Neural crest cell (in vitro differentiated cells): ENCODE measurements around the gene AKAP17A. TPM values are rescaled to one million over a fixed set of nuclear protein-coding genes. Genes with fewer than 3 reads are reported as not detected.
"Not testable (repeated sequence)": the region's sequence is repeated elsewhere in the genome, so short reads cannot be mapped to it uniquely, and the experiment has no call there.

Experiments used
- DNase-seq: peaks from one replicate; pipeline ENCODE4 v3.0.0; 2021; ENCODE audit warnings: low read depth, mixed read lengths, low spot score
- H3K27ac Mint-ChIP-seq: one replicate; pipeline ENCODE4 v1.8.0; 2021; ENCODE audit warnings: mild to moderate bottlenecking, mixed read lengths; ENCODE audit not compliant: unreplicated experiment
- H3K27me3 Mint-ChIP-seq: 2 replicates; pipeline ENCODE4 v1.8.0; 2021; ENCODE audit warnings: low read depth, mild to moderate bottlenecking, mixed read lengths
- H3K36me3 Mint-ChIP-seq: 2 replicates; pipeline ENCODE4 v1.8.0; 2021; ENCODE audit warnings: low read depth, mild to moderate bottlenecking, mixed read lengths
- H3K4me1 Mint-ChIP-seq: 2 replicates; pipeline ENCODE4 v1.8.0; 2021; ENCODE audit warnings: mixed read lengths
- H3K4me3 Mint-ChIP-seq: one replicate; pipeline ENCODE4 v1.8.0; 2021; ENCODE audit warnings: mild to moderate bottlenecking, mixed read lengths
- H3K9me3 Mint-ChIP-seq: 2 replicates; pipeline ENCODE4 v1.8.0; 2021; ENCODE audit warnings: mixed read lengths
- total RNA-seq: library from RNA; stranded (reverse); gene quantifications from 2 replicates; pipeline ENCODE4 v1.2.1, GENCODE V29; 2021
- TF ChIP-seq, protein P1 (sequence below): fragments of 200-600 bp; sonication (generic); conservative IDR thresholded peaks from 2 replicates; pipeline ENCODE4 v1.5.0; 2021; ENCODE audit warnings: antibody characterized with exemption, mild to moderate bottlenecking

Gene AKAP17A
- total RNA-seq, 1 donor from 2014 or later, result 44.0 TPM

DNA sequence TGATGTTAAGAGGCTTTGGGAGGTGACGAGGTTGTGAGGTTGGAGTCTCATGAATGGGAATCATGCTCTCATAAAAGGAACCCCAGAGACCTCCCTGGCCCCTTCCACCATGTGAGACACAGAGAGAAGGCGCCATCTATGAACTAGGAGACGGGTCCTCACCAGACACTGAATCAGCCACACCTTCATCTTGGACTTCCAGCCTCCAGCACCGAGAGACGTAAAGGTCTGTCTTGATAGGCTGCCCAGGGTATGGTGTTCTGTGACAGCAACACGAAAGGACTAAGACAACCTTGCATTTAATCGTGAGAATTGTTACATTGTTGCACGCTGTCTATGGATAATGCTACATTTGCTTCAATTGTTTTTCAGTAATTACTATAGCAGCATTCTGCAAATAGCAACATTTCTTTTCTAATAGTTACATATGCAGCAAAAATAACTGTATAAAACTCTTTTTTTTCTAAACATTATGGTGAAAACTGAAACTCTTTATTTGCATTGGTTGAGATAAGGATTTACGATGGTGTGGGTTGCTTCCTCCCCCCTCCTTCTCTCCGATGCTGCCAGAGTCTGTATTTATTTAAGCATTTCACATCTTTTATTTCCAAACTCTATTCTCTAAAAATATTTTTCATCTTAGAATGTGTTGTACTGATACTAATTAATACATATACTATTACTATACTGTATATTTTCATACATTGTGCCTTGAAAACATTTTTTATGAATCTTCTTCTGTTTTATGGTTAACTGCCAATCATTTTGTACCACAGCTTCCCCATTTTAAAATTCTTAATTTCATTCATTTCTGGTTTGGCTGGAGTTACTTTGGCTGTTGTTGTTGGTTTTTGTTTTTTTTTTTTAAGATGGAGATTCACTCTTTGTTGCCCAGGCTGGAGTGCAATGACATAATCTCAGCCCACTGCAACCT, 26.4 kb upstream of the AKAP17A start:
- TF ChIP-seq, protein P1, sequence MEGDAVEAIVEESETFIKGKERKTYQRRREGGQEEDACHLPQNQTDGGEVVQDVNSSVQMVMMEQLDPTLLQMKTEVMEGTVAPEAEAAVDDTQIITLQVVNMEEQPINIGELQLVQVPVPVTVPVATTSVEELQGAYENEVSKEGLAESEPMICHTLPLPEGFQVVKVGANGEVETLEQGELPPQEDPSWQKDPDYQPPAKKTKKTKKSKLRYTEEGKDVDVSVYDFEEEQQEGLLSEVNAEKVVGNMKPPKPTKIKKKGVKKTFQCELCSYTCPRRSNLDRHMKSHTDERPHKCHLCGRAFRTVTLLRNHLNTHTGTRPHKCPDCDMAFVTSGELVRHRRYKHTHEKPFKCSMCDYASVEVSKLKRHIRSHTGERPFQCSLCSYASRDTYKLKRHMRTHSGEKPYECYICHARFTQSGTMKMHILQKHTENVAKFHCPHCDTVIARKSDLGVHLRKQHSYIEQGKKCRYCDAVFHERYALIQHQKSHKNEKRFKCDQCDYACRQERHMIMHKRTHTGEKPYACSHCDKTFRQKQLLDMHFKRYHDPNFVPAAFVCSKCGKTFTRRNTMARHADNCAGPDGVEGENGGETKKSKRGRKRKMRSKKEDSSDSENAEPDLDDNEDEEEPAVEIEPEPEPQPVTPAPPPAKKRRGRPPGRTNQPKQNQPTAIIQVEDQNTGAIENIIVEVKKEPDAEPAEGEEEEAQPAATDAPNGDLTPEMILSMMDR, result no peak
- DNase-seq, result no peak
- Mint-ChIP-seq H3K4me1 (no peaks in the 10 kb centered on the region), H3K36me3 (no peaks in the 10 kb centered on the region), H3K27me3 (peaks cover 31% of the 10 kb centered on the region), H3K9me3 (no peaks in the 10 kb centered on the region), H3K4me3 (no peak overlapping the region), H3K27ac (no peak overlapping the region)

GRCh38 chrX:1574181-1574580, 17.2 kb upstream of the AKAP17A start:
- H3K4me1 Mint-ChIP-seq, H3K27ac Mint-ChIP-seq, H3K4me3 Mint-ChIP-seq: not testable (repeated sequence)

GRCh38 chrX:1576201-1576992, 15.0 kb upstream of the AKAP17A start:
- TF ChIP-seq, protein P1, result no peak
- no peaks in the 10 kb centered on the region for H3K36me3 Mint-ChIP-seq
- no peak overlapping the region for H3K27ac Mint-ChIP-seq
- no peaks in the 10 kb centered on the region for H3K27me3 Mint-ChIP-seq
- no peak overlapping the region for H3K4me3 Mint-ChIP-seq
- DNase-seq, result no peak
- no peaks in the 10 kb centered on the region for H3K4me1 Mint-ChIP-seq
- no peaks in the 10 kb centered on the region for H3K9me3 Mint-ChIP-seq

More at GRCh38 chrX:1574181-1574580, 17.2 kb upstream of the AKAP17A start:
- not testable (repeated sequence) for DNase-seq, H3K36me3 Mint-ChIP-seq, H3K9me3 Mint-ChIP-seq, H3K27me3 Mint-ChIP-seq

GRCh38 chrX:1577845-1578244, 13.6 kb upstream of the AKAP17A start:
- Mint-ChIP-seq H3K27me3 (no peaks in the 10 kb centered on the region), H3K4me3 (no peak overlapping the region), H3K9me3 (no peaks in the 10 kb centered on the region), H3K4me1 (no peaks in the 10 kb centered on the region), H3K36me3 (no peaks in the 10 kb centered on the region), H3K27ac (no peak overlapping the region)
- TF ChIP-seq, protein P1, result no peak
- DNase-seq, result no peak

GRCh38 chrX:1578511-1579173, 12.8 kb upstream of the AKAP17A start:
- Mint-ChIP-seq H3K27ac (no peak overlapping the region), H3K4me3 (no peak overlapping the region), H3K9me3 (no peaks in the 10 kb centered on the region), H3K4me1 (no peaks in the 10 kb centered on the region), H3K27me3 (peaks cover 2% of the 10 kb centered on the region), H3K36me3 (no peaks in the 10 kb centered on the region)
- TF ChIP-seq, protein P1, result no peak
- no peak for DNase-seq
